Dermis lymphatic vessel endothelial cell (primary cell): ENCODE measurements around the gene OLFM1. TPM values are rescaled to one million over a fixed set of nuclear protein-coding genes. Genes with fewer than 3 reads are reported as not detected.

Experiments
- total RNA-seq: library from RNA; depleted of rRNA; stranded (reverse); fragments of >200 nt; gene quantifications from 2 replicates; pipeline ENCODE4 v1.2.1, GENCODE V29; 2014

Gene OLFM1
- total RNA-seq: 0.54 and 12.9 TPM in 2 replicates

DNA sequence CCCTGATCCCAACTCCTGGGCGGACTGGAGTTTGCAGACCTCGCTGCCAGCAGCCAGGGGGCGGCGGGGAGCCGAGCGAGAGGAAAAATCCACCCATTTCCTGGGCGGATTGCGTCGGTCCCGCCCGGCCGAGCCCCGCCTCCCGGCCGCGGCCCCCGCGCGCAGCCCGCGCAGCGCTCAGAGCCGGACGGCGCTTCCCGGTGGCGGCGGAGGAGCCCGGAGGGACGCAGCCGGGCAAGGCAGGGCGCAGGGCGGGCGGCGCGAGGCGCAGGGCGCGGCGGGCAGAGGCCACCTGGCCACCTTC is at the start of gene OLFM1:
OLFM1 (plus strand) TSS at position 180 of the 304 bp plus-strand sequence. CDS start 322 bp downstream, outside the sequence.

Other genes starting within 250 kb of the OLFM1 start
- not detected in 2 replicates for gene FCN2, start 206.9 kb upstream of the OLFM1 start, total RNA-seq
- not detected in 2 replicates for gene FCN1, start 169.8 kb upstream of the OLFM1 start, total RNA-seq